Mesenchymal stem cell (in vitro differentiated cells and primary cell): ENCODE data around the gene UAP1L1.

ENCODE experiments used
- DNase-seq: peaks from one replicate; pipeline ENCODE4 v3.0.0-alpha.2; 2013
- H2AFZ ChIP-seq: one replicate; pipeline ENCODE4 v1.6.1; 2013; ENCODE audit warnings: low read depth, mild to moderate bottlenecking, control low read depth, inconsistent platforms, low read length, moderate library complexity
- H2AK5ac ChIP-seq: 2 replicates; pipeline ENCODE4 v1.6.1; 2013; ENCODE audit warnings: low read length, moderate library complexity, mild to moderate bottlenecking, inconsistent platforms; ENCODE audit not compliant: severe bottlenecking
- H2BK120ac ChIP-seq: one replicate; pipeline ENCODE4 v1.6.1; 2013; ENCODE audit warnings: low read depth, mild to moderate bottlenecking, inconsistent platforms, low read length, moderate library complexity
- H2BK12ac ChIP-seq, 2 experiments: one replicate each; pipeline ENCODE4 v1.6.1; 2013; ENCODE audit warnings: inconsistent platforms in 2 of 2, low read length in 2 of 2, mild to moderate bottlenecking in 2 of 2, moderate library complexity in 2 of 2, control low read depth in 1 of 2
- H2BK15ac ChIP-seq: one replicate; pipeline ENCODE4 v1.6.1; 2013; ENCODE audit warnings: mild to moderate bottlenecking, low read depth, inconsistent platforms; ENCODE audit not compliant: poor library complexity, severe bottlenecking
- H2BK5ac ChIP-seq: 2 replicates; pipeline ENCODE4 v1.6.1; 2013; ENCODE audit warnings: low read depth, mild to moderate bottlenecking, low read length, control low read depth, inconsistent platforms; ENCODE audit not compliant: poor library complexity, severe bottlenecking
- H3K14ac ChIP-seq, 2 experiments: one replicate each; pipeline ENCODE4 v1.6.1; 2013; ENCODE audit warnings: inconsistent platforms in 2 of 2, low read length in 2 of 2, control low read depth in 1 of 2, mild to moderate bottlenecking in 1 of 2, moderate library complexity in 1 of 2
- H3K18ac ChIP-seq, 2 experiments: one replicate each; pipeline ENCODE4 v1.6.1; 2013; ENCODE audit warnings: inconsistent platforms in 2 of 2, low read length in 2 of 2, control low read depth in 1 of 2, low read depth in 1 of 2, mild to moderate bottlenecking in 1 of 2
- H3K23ac ChIP-seq, 2 experiments: one replicate each; pipeline ENCODE4 v1.6.1; 2013; ENCODE audit warnings: inconsistent platforms in 2 of 2, low read length in 2 of 2, mild to moderate bottlenecking in 2 of 2, moderate library complexity in 2 of 2, control low read depth in 1 of 2
- H3K27ac ChIP-seq: 2 replicates; pipeline ENCODE4 v1.5.1; 2013; ENCODE audit warnings: mild to moderate bottlenecking, moderate library complexity, low read length, control low read depth, inconsistent platforms; ENCODE audit not compliant: poor library complexity, severe bottlenecking
- H3K27me3 ChIP-seq, 2 experiments: 2 replicates each; pipeline versions ENCODE4 v1.6.1 to v1.7.0; 2013; ENCODE audit warnings: low read length in 2 of 2, mild to moderate bottlenecking in 2 of 2, moderate library complexity in 2 of 2, control low read depth in 1 of 2, inconsistent platforms in 1 of 2; ENCODE audit not compliant: control insufficient read depth in 1 of 2, insufficient read depth in 1 of 2
- H3K36me3 ChIP-seq, 2 experiments: 2 replicates each; pipeline versions ENCODE4 v1.6.1 to v1.7.0; 2013; ENCODE audit warnings: low read length in 2 of 2, control low read depth in 1 of 2, inconsistent platforms in 1 of 2, low read depth in 1 of 2, mild to moderate bottlenecking in 1 of 2; ENCODE audit not compliant: insufficient read depth in 2 of 2, control insufficient read depth in 1 of 2
- H3K4ac ChIP-seq, 2 experiments: one replicate each; pipeline ENCODE4 v1.6.1; 2013; ENCODE audit warnings: inconsistent platforms in 2 of 2, low read length in 2 of 2, mild to moderate bottlenecking in 2 of 2, moderate library complexity in 2 of 2, control low read depth in 1 of 2, low read depth in 1 of 2
- H3K4me1 ChIP-seq: 2 replicates; pipeline ENCODE4 v1.6.1; 2013; ENCODE audit warnings: low read depth, low read length, control low read depth; ENCODE audit not compliant: control insufficient read depth, insufficient read depth
- H3K4me2 ChIP-seq: 2 replicates; pipeline ENCODE4 v1.6.1; 2013; ENCODE audit warnings: low read length, mild to moderate bottlenecking, inconsistent platforms; ENCODE audit not compliant: poor library complexity, severe bottlenecking
- H3K4me3 ChIP-seq, 2 experiments: 2 replicates each; pipeline versions ENCODE4 v1.5.1 to v1.7.0; 2013; ENCODE audit warnings: low read length in 2 of 2, mild to moderate bottlenecking in 2 of 2, control low read depth in 1 of 2, low read depth in 1 of 2; ENCODE audit not compliant: insufficient read depth in 1 of 2
- H3K79me1 ChIP-seq: replicated peaks from 2 replicates; pipeline ENCODE4 v1.6.1; 2013; ENCODE audit warnings: mild to moderate bottlenecking, control low read depth, low read length, inconsistent platforms; ENCODE audit not compliant: poor library complexity, severe bottlenecking
- H3K9ac ChIP-seq: 2 replicates; pipeline ENCODE4 v1.7.0; 2013; ENCODE audit warnings: mild to moderate bottlenecking, low read length, moderate library complexity
- H3K9me3 ChIP-seq: 2 replicates; pipeline ENCODE4 v1.7.0; 2013; ENCODE audit warnings: mild to moderate bottlenecking, low read length; ENCODE audit not compliant: control insufficient read depth
- H4K8ac ChIP-seq: one replicate; pipeline ENCODE4 v1.6.1; 2013; ENCODE audit warnings: inconsistent platforms, mild to moderate bottlenecking, low read length, moderate library complexity
- H4K91ac ChIP-seq: one replicate; pipeline ENCODE4 v1.6.1; 2013; ENCODE audit warnings: mild to moderate bottlenecking, low read length, inconsistent platforms
- WGBS: methylation state at CpG from one replicate; pipeline ENCODE4 v1.1.7; 2013; ENCODE audit warnings: mixed read lengths; 5-methylcytosine and 5-hydroxymethylcytosine counted together

UAP1L1 gene

DNA sequence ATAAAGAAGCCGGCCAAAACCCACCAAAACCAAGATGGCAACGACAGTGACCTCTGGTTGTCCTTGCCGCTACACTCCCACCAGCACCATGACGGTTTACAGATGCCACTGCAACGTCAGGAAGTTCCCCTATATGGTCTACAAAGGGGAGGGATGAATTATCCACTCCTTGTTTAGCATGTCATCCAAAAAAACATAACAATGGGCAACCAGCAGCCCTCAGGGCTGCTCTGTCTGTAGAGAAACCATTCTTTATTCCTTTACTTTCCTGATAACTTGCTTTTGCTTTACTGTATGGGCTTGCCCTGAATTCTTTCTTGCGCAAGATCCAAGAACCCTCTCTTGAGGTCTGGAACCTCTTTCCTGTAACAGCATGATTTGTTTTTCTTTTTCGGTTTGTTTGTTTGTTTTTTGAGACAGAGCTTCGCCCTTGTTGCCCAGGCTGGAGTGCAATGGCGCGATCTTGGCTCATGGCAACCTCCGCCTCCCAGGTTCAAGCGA, 2.0 kb upstream of the UAP1L1 start:
- WGBS, result 76% methylated on average over 10 of the region's 12 CpGs
- Histone ChIP-seq H3K4me2 (no peak overlapping the region), H2BK15ac (no peak overlapping the region), H2AK5ac (no peak overlapping the region), H2BK12ac (no peak overlapping the region), H3K14ac (no peak overlapping the region), H3K18ac (no peak overlapping the region), H3K36me3 (peaks cover 19% of the 10 kb centered on the region in 2 experiments), H3K23ac (no peak overlapping the region), H3K27me3 (no peaks in the 10 kb centered on the region), H2BK120ac (no peak overlapping the region), H3K4me1 (peaks cover 29% of the 10 kb centered on the region), H3K27ac (no peak overlapping the region), H3K4me3 (no peak overlapping the region), H3K4ac (no peak overlapping the region), H2AFZ (no peak overlapping the region), H2BK5ac (no peak overlapping the region), H3K9me3 (no peaks in the 10 kb centered on the region), H3K79me1 (peaks cover 20% of the 10 kb centered on the region), H4K8ac (no peak overlapping the region), H3K9ac (no peak overlapping the region), H4K91ac (no peak overlapping the region)
- DNase-seq, result no peak

- H3K27me3 ChIP-seq, result no peaks in the 10 kb centered on the region
- H3K14ac ChIP-seq, result no peak overlapping the region
- H2AFZ ChIP-seq, result no peak overlapping the region
- H2BK12ac ChIP-seq, result peak overlapping the region in 1 of 2 experiments; percentile 90
- 79% methylated on average over 15 of the region's 15 CpGs for WGBS
- H2BK15ac ChIP-seq, result peak overlapping the region; percentile 95
- H3K4me2 ChIP-seq, result peak overlapping the region; percentile 25
- no peak overlapping the region for H2BK5ac ChIP-seq
- peaks cover 26% of the 10 kb centered on the region for H3K79me1 ChIP-seq
- H3K18ac ChIP-seq, result peak overlapping the region; percentile 56 to 94
- no peak overlapping the region for H3K23ac ChIP-seq
- peaks cover 22% of the 10 kb centered on the region for H3K4me1 ChIP-seq
- peak overlapping the region; percentile 13 to 95 for H3K4ac ChIP-seq
- peak overlapping the region; percentile 64 for H3K9ac ChIP-seq
- DNase-seq, result no peak
- H3K36me3 ChIP-seq, result peaks cover 29 to 31% of the 10 kb centered on the region in 2 experiments
- H2BK120ac ChIP-seq, result peak overlapping the region; percentile 68
- H3K27ac ChIP-seq, result no peak overlapping the region
- H4K91ac ChIP-seq, result peak overlapping the region; percentile 91
- H3K4me3 ChIP-seq, result peak overlapping the region; percentile 9 to 55
- no peak overlapping the region for H2AK5ac ChIP-seq
- peak overlapping the region; percentile 79 for H4K8ac ChIP-seq
- no peaks in the 10 kb centered on the region for H3K9me3 ChIP-seq
These were observed 694 bp upstream of the UAP1L1 start for GRCh38 chr9:137076636-137077009.

GRCh38 chr9:137077758-137078693, 709 bp downstream of the UAP1L1 start:
- Histone ChIP-seq H3K23ac (peak overlapping the region in 1 of 2 experiments; percentile 84), H4K91ac (peak overlapping the region; percentile 73), H3K9ac (peak overlapping the region; percentile 80), H3K4me2 (peak overlapping the region; percentile 92), H2BK12ac (peak overlapping the region in 1 of 2 experiments; percentile 80), H3K9me3 (no peaks in the 10 kb centered on the region), H3K4ac (peak overlapping the region; percentile 70 to 91), H4K8ac (peak overlapping the region; percentile 72), H2AK5ac (no peak overlapping the region), H3K27ac (no peak overlapping the region), H3K4me3 (peak overlapping the region; percentile 76 to 88), H3K36me3 (peaks cover 43 to 44% of the 10 kb centered on the region in 2 experiments), H2BK5ac (no peak overlapping the region), H3K27me3 (no peaks in the 10 kb centered on the region), H2AFZ (peak overlapping the region; percentile 56), H3K79me1 (peaks cover 27% of the 10 kb centered on the region), H3K4me1 (peaks cover 33% of the 10 kb centered on the region), H2BK15ac (peak overlapping the region; percentile 65), H2BK120ac (peak overlapping the region; percentile 36), H3K14ac (peak overlapping the region in 1 of 2 experiments; percentile 99), H3K18ac (peak overlapping the region; percentile 75 to 96)
- 9% methylated on average over 65 of the region's 76 CpGs for WGBS
- peak; percentile 28 for DNase-seq
